ENCODE results near the gene KMT2C. TPM values are rescaled to one million over a fixed set of nuclear protein-coding genes. Genes with fewer than 3 reads are reported as not detected.

Gene KMT2C
- total RNA-seq, 3 donors from 2014 or later, result 79.6 to 121 (median 102) TPM

- no peaks in the 10 kb centered on the region for H3K4me1 ChIP-seq (ENCODE audit: low read depth)
- peaks cover under 1% of the 10 kb centered on the region for H3K36me3 ChIP-seq (ENCODE audit: low read depth)
- ATAC-seq (no peak), DNase-seq (no peak)
- intact Hi-C loops (cut with DNase I, micrococcal nuclease), result no loop called here
- H3K9me3 ChIP-seq, result peaks cover 3% of the 10 kb centered on the region
- H3K4me3 ChIP-seq, result no peak overlapping the region
- TF ChIP-seq, protein P1, sequence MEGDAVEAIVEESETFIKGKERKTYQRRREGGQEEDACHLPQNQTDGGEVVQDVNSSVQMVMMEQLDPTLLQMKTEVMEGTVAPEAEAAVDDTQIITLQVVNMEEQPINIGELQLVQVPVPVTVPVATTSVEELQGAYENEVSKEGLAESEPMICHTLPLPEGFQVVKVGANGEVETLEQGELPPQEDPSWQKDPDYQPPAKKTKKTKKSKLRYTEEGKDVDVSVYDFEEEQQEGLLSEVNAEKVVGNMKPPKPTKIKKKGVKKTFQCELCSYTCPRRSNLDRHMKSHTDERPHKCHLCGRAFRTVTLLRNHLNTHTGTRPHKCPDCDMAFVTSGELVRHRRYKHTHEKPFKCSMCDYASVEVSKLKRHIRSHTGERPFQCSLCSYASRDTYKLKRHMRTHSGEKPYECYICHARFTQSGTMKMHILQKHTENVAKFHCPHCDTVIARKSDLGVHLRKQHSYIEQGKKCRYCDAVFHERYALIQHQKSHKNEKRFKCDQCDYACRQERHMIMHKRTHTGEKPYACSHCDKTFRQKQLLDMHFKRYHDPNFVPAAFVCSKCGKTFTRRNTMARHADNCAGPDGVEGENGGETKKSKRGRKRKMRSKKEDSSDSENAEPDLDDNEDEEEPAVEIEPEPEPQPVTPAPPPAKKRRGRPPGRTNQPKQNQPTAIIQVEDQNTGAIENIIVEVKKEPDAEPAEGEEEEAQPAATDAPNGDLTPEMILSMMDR (IDR thresholded peaks at IDR 0.05), result no peak
These were observed 306.9 kb downstream of the KMT2C start for GRCh38 chr7:152128741-152129461.

- no peaks in the 10 kb centered on the region for H3K4me1 ChIP-seq (ENCODE audit: low read depth)
- TF ChIP-seq, protein P1 (IDR thresholded peaks at IDR 0.05), result no peak
- DNase-seq (no peak), ATAC-seq (no peak)
- peaks cover 4% of the 10 kb centered on the region for H3K36me3 ChIP-seq (ENCODE audit: low read depth)
- H3K9me3 ChIP-seq, result peaks cover 3% of the 10 kb centered on the region
- intact Hi-C loops (cut with DNase I, micrococcal nuclease), result no loop called here
- H3K4me3 ChIP-seq, result no peak overlapping the region
These were observed 307.6 kb downstream of the KMT2C start for GRCh38 chr7:152128252-152128651.

- intact Hi-C loops (cut with DNase I, micrococcal nuclease), result no loop called here
- ATAC-seq (no peak), DNase-seq (no peak)
- H3K4me1 ChIP-seq (ENCODE audit: low read depth), result no peaks in the 10 kb centered on the region
- H3K4me3 ChIP-seq, result no peak overlapping the region
- H3K9me3 ChIP-seq, result peaks cover 3% of the 10 kb centered on the region
- TF ChIP-seq, protein P1 (IDR thresholded peaks at IDR 0.05), result no peak
- peaks cover 4% of the 10 kb centered on the region for H3K36me3 ChIP-seq (ENCODE audit: low read depth)
These were observed 308.6 kb downstream of the KMT2C start for GRCh38 chr7:152127229-152127628.

DNA sequence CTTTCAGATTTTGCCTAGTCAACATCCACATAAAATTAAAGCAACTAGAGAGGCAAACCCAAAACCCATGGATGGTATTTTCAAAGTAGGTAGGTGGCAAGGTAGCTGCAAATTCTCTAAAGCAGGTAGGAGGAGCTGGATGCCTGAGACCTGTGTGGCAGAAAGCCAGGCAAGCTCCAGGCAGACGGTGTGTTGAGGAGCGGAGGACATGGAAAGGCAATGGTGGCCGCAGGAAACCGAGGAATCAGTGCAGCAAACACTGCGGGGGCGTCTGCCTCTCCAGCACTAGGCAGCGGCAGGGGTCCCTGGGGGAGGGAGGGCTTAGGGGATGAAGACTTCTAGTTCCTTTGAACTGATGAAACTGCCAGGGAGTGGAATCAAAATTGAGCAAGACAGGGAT is 309.1 kb downstream of the KMT2C start:
- no peaks in the 10 kb centered on the region for H3K4me1 ChIP-seq (ENCODE audit: low read depth)
- ATAC-seq (no peak), DNase-seq (no peak)
- TF ChIP-seq, protein P1 (IDR thresholded peaks at IDR 0.05), result no peak
- H3K36me3 ChIP-seq (ENCODE audit: low read depth), result peaks cover 4% of the 10 kb centered on the region
- peaks cover 3% of the 10 kb centered on the region for H3K9me3 ChIP-seq
- no peak overlapping the region for H3K4me3 ChIP-seq
- intact Hi-C loops (cut with DNase I, micrococcal nuclease), result no loop called here

DNA sequence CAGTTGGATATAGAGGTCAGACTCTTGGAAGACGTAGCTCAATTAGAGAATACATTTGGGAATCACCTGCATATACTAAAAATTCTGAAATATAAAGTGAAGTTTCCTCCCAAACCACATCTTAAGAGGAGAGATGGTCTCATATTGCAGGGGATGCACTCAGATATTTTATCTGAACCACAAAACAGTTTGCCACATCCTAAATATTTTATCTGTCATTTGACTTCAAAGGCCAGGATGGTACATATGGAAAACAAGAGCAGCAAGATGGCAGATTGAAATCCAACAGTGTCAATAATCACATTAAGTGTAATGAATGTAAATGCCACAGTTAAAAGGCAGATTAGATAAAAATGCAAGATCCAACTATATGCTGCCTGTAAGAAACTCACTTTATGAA is 313.3 kb downstream of the KMT2C start:
- Histone ChIP-seq H3K9me3 (peaks cover 3% of the 10 kb centered on the region), H3K4me3 (no peak overlapping the region), H3K36me3 (ENCODE audit: low read depth) (peaks cover 13% of the 10 kb centered on the region), H3K4me1 (ENCODE audit: low read depth) (no peaks in the 10 kb centered on the region)
- DNase-seq (no peak), ATAC-seq (no peak)
- TF ChIP-seq, protein P1 (IDR thresholded peaks at IDR 0.05), result no peak
- intact Hi-C loops (cut with DNase I, micrococcal nuclease), result no loop called here

Measured in mucosa of descending colon (tissue), 3 donors.